Astrocyte of the cerebellum (primary cell): ENCODE data around the gene RPE.

Experiments used
- DNase-seq: peaks from one replicate; pipeline ENCODE4 v3.0.0-alpha.2; 2011; ENCODE audit warnings: low read depth
- H3K4me3 ChIP-seq: 2 replicates; pipeline ENCODE4 v1.5.1; 2011; ENCODE audit warnings: mild to moderate bottlenecking, low read depth, low read length, moderate library complexity
- CTCF ChIP-seq: IDR thresholded peaks from 2 replicates; pipeline ENCODE4 v1.5.1; 2012; ENCODE audit warnings: low read length, low read depth, moderate library complexity, mild to moderate bottlenecking; ENCODE audit errors: missing control alignments
- in situ Hi-C: cut with HindIII; loops from 2 replicates; pipeline ENCODE4 v1.10.0; 2017; ENCODE audit warnings: low sequenced_read_pairs

Gene RPE

DNA sequence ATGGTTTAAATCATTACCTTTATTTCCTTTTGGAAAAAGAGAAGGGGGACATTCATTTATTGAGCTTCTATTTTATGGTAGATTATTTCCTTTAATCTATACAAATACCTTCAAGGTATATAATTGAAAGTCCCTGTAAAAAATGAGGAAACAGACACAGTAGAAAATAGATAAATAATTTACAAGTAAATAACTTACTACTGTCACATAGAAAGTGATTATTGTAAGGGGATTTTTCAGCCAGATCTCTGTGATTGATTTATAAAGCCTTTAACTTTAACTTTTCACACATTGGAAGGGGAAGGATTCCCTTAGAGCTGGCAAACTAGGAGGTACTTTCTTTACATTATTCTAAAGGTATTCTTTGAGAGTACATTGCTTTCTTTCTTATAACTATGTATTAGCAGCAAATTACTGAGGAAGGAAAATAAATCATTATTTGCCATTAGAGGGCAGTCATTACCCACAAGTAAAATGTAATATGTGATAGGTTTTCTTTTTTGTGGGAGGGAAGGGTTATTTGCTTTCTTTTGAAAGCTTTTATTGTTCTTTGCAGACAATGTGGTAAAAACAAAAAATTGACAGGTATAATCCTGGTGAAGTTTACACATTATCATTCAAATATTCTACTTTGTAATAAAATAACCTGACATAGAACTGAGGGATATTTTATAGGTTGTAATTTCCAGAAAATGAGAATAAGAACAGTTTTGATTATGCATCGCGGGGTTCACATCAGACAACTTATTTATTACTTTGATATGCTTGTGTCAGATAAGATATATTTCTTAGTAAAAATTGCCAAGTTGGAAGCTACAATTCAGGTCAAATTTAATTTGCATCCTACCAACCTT lies 24.8 kb upstream of the RPE start:
- no peak overlapping the region for H3K4me3 ChIP-seq
- peak; percentile 31 for DNase-seq
- TF ChIP-seq CTCF: no peak
- in situ Hi-C loops: no loop called here

GRCh38 chr2:209984291-209984690 lies 18.1 kb upstream of the RPE start:
- in situ Hi-C loops: no loop called here
- TF ChIP-seq CTCF: no peak
- DNase-seq: no peak
- no peak overlapping the region for H3K4me3 ChIP-seq

DNA sequence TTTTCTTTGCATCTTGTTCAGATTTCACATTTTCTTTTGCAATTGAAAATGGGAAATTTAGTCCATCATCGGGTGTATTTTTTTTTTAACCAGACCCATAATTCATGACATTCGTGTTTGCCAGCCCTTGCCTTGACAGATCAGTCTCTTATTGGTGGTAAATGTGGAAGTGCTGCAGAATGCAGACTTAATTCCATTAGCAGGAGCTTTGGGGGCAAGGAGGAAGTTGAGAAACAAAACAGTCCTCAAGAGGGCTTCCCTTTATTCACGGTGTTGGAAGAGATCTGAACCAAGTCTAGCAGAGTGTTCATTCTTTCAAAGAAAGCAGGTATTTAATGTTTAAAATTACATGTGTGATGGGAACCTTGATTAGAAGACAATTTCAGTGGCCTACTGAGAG lies 16.6 kb upstream of the RPE start:
- H3K4me3 ChIP-seq: no peak overlapping the region
- no peak for DNase-seq
- TF ChIP-seq CTCF: no peak
- in situ Hi-C loops: no loop called here

DNA sequence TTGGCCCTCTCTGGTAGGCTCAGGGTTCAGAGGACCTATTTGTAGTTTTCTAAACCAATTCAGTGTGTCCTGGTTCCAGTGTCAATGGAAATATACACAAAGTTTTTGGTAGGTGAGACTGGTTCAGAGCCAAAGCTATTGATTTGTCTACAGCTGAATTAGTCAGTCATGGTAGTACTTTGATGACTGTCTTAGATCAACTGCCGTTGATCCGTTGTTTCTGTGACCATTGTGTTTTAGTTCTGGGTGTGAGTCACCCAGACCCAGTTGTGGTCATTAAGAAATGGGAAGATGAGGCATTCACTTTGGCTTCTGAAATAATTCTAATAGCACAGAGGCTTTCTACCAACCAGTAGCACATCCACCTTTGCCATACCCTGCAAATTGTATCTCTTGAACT lies 16.0 kb upstream of the RPE start:
- in situ Hi-C loops: no loop called here
- DNase-seq: no peak
- no peak for TF ChIP-seq CTCF
- H3K4me3 ChIP-seq: no peak overlapping the region

GRCh38 chr2:209988010-209988409 lies 14.4 kb upstream of the RPE start:
- no peak overlapping the region for H3K4me3 ChIP-seq
- in situ Hi-C loops: no loop called here
- no peak for DNase-seq
- no peak for TF ChIP-seq CTCF

- DNase-seq: no peak
- no peak overlapping the region for H3K4me3 ChIP-seq
- in situ Hi-C loops: no loop called here
- no peak for TF ChIP-seq CTCF
Observed at GRCh38 chr2:209990838-209991237, 11.6 kb upstream of the RPE start.

DNA sequence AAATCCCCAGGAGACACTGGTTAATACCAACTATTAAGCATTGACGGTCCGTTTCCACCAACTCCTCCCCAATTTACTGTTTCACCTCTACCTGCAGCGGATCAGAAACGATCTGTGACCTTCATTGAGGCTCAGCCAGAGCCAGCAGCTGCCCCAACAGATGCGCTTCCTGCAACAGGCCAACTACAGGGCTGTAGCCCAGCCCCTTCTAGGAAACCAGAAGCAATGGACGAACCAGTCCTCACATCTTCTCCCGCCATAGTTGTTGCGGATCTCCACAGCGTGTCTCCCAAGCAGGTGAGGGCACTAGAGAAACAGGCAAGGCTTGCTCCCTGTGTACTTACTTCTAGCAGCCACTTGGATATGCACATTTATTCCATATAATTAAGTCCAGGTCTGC lies 8.5 kb upstream of the RPE start:
- no peak for TF ChIP-seq CTCF
- no peak for DNase-seq
- in situ Hi-C loops: no loop called here
- H3K4me3 ChIP-seq: no peak overlapping the region
